Lower lobe of right lung (tissue), 2 donors: ENCODE measurements around the gene NDUFV3. TPM values are rescaled to one million over a fixed set of nuclear protein-coding genes. Genes with fewer than 3 reads are reported as not detected.
A peak's percentile ranks its signal among the peaks of the same experiment; 100 is the strongest.

Source experiments
- ATAC-seq, 2 donors: fragments of 200-7000 bp; cut with Tn5 transposase; one replicate each; pipeline ENCODE4 v1.9.1; 2020 to 2022; ENCODE audit warnings: mild to moderate bottlenecking in 2 of 2, moderate library complexity in 2 of 2
- DNase-seq: peaks from one replicate; pipeline ENCODE4 v3.0.0-alpha.2; 2020
- H3K27ac ChIP-seq: fragments of 200-600 bp; one replicate; pipeline ENCODE4 v1.8.0; 2022
- H3K27me3 ChIP-seq: fragments of 200-600 bp; one replicate; pipeline ENCODE4 v1.8.0; 2022; ENCODE audit warnings: low read depth
- H3K36me3 ChIP-seq: fragments of 200-600 bp; one replicate; pipeline ENCODE4 v1.8.0; 2022; ENCODE audit warnings: mild to moderate bottlenecking
- H3K4me1 ChIP-seq: fragments of 200-600 bp; one replicate; pipeline ENCODE4 v1.8.0; 2022
- H3K4me3 ChIP-seq: fragments of 200-600 bp; one replicate; pipeline ENCODE4 v1.8.0; 2022; ENCODE audit warnings: mild to moderate bottlenecking
- H3K9me3 ChIP-seq: fragments of 200-600 bp; one replicate; pipeline ENCODE4 v1.8.0; 2022
- intact Hi-C: fragments of 100-400 bp; cut with DNase I; formaldehyde crosslinking; loops from one replicate; pipeline ENCODE4 v1.11.0; 2022
- total RNA-seq: library from RNA; stranded (reverse); fragmentation: NEBNext Ultra II Directional; extraction: Animal tissue kit (Norgen Biotek cat#: 25700); gene quantifications from one replicate; pipeline ENCODE4 v1.2.1, GENCODE V29; 2021
- TF ChIP-seq, protein P1 (sequence below): fragments of 200-600 bp; IDR thresholded peaks from one replicate; pipeline ENCODE4 v1.8.0; 2022; ENCODE audit warnings: antibody characterized with exemption, mild to moderate bottlenecking
- donor health status: DM: no; HTN: yes; CAD: no; lungs with severe emphysema.

NDUFV3 gene
- total RNA-seq, 1 donor from 2014 or later, result 35.7 TPM

DNA sequence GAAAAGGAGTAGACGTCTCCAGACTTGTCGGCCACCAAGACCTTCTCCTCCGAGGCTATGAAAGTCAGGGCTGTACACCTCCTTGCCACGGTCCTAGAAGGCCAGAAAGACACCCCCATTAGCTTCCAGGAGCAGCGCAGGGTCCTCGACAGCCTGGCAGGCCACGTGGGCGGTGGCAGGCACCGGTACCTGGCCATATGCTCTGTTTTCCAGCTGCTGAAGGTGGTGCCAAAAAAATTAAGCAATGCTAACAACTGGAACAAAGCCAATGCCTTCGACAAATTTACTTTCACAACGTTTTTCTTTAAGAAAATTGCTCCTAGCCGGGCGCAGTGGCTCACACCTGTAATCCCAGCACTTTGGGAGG lies 29.6 kb upstream of the NDUFV3 start:
- H3K4me1 ChIP-seq, result peaks cover 8% of the 10 kb centered on the region
- no peak for DNase-seq
- no peaks in the 10 kb centered on the region for H3K9me3 ChIP-seq
- no peak for ATAC-seq
- H3K27me3 ChIP-seq, result no peaks in the 10 kb centered on the region
- H3K36me3 ChIP-seq, result peaks cover 65% of the 10 kb centered on the region
- no peak overlapping the region for H3K27ac ChIP-seq
- intact Hi-C loops, result no loop called here
- TF ChIP-seq, protein P1, sequence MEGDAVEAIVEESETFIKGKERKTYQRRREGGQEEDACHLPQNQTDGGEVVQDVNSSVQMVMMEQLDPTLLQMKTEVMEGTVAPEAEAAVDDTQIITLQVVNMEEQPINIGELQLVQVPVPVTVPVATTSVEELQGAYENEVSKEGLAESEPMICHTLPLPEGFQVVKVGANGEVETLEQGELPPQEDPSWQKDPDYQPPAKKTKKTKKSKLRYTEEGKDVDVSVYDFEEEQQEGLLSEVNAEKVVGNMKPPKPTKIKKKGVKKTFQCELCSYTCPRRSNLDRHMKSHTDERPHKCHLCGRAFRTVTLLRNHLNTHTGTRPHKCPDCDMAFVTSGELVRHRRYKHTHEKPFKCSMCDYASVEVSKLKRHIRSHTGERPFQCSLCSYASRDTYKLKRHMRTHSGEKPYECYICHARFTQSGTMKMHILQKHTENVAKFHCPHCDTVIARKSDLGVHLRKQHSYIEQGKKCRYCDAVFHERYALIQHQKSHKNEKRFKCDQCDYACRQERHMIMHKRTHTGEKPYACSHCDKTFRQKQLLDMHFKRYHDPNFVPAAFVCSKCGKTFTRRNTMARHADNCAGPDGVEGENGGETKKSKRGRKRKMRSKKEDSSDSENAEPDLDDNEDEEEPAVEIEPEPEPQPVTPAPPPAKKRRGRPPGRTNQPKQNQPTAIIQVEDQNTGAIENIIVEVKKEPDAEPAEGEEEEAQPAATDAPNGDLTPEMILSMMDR, result no peak
- no peak overlapping the region for H3K4me3 ChIP-seq

DNA sequence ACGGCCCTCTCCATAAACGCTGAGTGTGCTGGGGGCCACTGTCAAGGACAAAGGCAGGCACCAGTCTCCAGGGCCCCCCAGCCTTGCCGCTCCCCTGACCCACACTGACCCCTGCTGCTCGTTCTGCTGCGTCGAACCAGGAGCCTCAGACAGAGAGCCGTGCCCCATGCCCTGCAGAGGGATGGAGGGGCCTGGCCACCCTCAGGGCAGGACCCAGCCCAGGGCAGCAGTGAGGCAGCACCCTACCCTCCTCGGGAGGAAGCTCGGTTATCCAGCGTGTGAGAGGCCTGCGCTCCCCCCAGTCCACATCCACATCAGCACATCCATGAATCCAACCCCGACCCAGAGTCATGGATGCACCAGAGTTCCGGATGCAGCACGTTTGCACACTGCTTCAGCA lies 28.8 kb upstream of the NDUFV3 start:
- Histone ChIP-seq H3K27me3 (no peaks in the 10 kb centered on the region), H3K27ac (no peak overlapping the region), H3K4me3 (no peak overlapping the region), H3K4me1 (peaks cover 8% of the 10 kb centered on the region), H3K9me3 (no peaks in the 10 kb centered on the region), H3K36me3 (peaks cover 65% of the 10 kb centered on the region)
- intact Hi-C loops, result no loop called here
- TF ChIP-seq, protein P1, result no peak
- ATAC-seq (no peak), DNase-seq (no peak)

DNA sequence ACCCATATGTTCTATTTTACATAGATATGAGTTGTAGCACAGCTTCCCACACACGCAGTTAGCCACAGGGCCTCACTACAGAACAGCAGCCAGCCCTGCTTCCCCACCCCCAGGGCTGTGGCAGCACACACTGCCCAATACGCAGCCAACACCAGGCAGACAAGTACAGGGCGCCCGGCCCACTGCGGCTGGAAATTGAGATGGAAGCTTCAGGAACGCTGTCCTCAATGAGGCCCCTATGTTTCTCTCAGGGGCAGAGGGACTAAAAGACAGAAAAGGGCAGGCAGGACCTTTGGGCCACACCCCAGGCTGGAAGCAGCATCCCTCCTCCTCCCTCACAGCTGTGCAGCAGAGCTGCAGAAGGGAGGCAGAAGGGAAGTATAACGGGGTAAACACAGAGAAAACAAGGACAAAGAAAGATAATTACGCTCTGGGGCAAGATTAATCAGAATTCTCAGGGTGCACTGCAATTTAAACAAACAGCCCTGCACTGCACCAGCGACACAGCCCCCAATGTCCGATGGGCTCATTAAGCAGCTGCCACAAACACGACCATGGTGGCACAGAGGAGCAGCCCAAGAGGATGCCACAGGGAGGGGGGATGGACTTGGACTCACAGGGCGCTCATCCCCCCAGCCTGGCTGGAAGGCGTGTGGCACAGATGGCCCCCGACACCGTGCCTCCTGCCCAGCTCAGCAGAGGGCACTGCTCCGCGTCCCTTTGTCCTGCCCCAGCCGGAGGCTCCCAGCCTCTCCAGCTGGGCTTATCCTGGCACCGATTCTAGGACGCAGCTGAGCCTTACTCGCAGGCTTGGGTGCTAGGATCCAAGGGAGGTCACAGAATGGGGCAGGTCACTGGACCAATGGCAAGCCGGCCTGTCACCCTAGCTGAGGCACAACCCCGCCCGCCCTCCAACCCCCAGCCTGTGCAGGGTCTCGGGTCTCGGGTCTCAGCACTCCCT lies 28.0 kb upstream of the NDUFV3 start:
- no peak overlapping the region for H3K4me3 ChIP-seq
- TF ChIP-seq, protein P1, result no peak
- H3K27ac ChIP-seq, result no peak overlapping the region
- peaks cover 8% of the 10 kb centered on the region for H3K4me1 ChIP-seq
- DNase-seq, result no peak
- ATAC-seq, result peak; percentile 54 to 55
- H3K9me3 ChIP-seq, result no peaks in the 10 kb centered on the region
- intact Hi-C loops, result no loop called here
- H3K27me3 ChIP-seq, result no peaks in the 10 kb centered on the region
- peaks cover 64% of the 10 kb centered on the region for H3K36me3 ChIP-seq

DNA sequence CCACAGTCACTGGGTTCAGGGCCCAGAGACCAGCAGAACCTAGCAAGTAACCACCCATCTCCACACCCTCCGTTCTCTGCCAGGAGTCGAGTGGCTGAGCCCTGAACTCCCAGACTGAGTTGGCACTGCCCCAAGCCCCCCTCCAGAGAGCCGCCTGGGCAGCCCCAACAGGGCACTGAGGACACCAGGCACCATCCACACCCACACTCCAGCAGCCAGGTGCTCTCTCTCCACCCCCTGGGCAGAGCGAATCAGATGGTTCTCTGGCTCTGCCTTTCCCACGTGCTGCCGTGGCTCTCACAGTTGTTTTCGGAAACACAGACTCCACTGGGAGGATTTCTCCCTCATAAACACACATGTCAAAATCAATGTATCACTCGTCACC lies 27.3 kb upstream of the NDUFV3 start:
- no peaks in the 10 kb centered on the region for H3K27me3 ChIP-seq
- no peak overlapping the region for H3K4me3 ChIP-seq
- H3K9me3 ChIP-seq, result no peaks in the 10 kb centered on the region
- TF ChIP-seq, protein P1, result no peak
- intact Hi-C loops, result no loop called here
- DNase-seq (peak; percentile 92), ATAC-seq (peak; percentile 90 to 92)
- peaks cover 8% of the 10 kb centered on the region for H3K4me1 ChIP-seq
- H3K36me3 ChIP-seq, result peaks cover 64% of the 10 kb centered on the region
- H3K27ac ChIP-seq, result peak overlapping the region; percentile 46

DNA sequence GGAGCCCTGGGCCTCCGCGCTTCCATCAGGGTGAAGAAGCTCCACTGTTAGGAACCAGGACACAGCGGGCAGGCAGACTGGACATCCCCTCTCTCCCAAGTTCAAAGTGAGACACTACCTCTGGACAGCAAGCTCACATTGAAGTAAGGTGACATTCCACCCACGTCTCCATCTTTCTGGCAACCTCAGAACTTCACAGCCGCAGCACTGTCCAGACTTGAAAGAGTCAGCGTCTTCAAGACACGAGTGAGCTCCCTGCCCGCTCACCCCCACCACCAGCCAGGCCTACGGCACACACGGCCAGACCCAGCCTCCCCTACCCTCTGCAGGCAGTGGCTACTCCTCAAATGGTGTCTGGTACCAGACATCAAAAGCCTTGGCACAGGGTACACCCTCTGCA lies 24.9 kb upstream of the NDUFV3 start:
- no peaks in the 10 kb centered on the region for H3K9me3 ChIP-seq
- no peaks in the 10 kb centered on the region for H3K4me1 ChIP-seq
- DNase-seq (no peak), ATAC-seq (no peak)
- TF ChIP-seq, protein P1, result no peak
- peaks cover 67% of the 10 kb centered on the region for H3K36me3 ChIP-seq
- no peak overlapping the region for H3K27ac ChIP-seq
- intact Hi-C loops, result no loop called here
- no peak overlapping the region for H3K4me3 ChIP-seq
- H3K27me3 ChIP-seq, result no peaks in the 10 kb centered on the region
